ENCODE data around the gene ACP2.

DNA sequence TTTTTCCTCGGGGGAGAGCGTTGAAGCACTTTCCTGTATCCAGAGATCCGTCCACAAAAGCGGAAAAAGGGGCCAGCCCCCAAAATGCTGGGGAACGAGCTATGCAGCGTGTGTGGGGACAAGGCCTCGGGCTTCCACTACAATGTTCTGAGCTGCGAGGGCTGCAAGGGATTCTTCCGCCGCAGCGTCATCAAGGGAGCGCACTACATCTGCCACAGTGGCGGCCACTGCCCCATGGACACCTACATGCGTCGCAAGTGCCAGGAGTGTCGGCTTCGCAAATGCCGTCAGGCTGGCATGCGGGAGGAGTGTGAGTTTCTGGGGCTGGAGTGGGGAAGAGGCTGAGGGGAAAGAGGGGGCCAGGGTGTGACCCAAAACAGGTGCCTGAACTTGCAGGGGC lies 11.8 kb upstream of the ACP2 start:
- TF ChIP-seq MYC (IDR thresholded peaks at IDR 0.05; ENCODE audit: borderline replicate concordance, low read length), result no peak
- TF ChIP-seq, protein P1, sequence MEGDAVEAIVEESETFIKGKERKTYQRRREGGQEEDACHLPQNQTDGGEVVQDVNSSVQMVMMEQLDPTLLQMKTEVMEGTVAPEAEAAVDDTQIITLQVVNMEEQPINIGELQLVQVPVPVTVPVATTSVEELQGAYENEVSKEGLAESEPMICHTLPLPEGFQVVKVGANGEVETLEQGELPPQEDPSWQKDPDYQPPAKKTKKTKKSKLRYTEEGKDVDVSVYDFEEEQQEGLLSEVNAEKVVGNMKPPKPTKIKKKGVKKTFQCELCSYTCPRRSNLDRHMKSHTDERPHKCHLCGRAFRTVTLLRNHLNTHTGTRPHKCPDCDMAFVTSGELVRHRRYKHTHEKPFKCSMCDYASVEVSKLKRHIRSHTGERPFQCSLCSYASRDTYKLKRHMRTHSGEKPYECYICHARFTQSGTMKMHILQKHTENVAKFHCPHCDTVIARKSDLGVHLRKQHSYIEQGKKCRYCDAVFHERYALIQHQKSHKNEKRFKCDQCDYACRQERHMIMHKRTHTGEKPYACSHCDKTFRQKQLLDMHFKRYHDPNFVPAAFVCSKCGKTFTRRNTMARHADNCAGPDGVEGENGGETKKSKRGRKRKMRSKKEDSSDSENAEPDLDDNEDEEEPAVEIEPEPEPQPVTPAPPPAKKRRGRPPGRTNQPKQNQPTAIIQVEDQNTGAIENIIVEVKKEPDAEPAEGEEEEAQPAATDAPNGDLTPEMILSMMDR (IDR thresholded peaks at IDR 0.05), result no peak
- TF ChIP-seq EP300 (IDR thresholded peaks at IDR 0.05), result no peak
- TF ChIP-seq CEBPB (IDR thresholded peaks at IDR 0.05), result no peak
- TF ChIP-seq POLR2A (IDR thresholded peaks at IDR 0.05; ENCODE audit: low read length), result no peak
- no peak for TF ChIP-seq RCOR1 (IDR thresholded peaks at IDR 0.05; ENCODE audit: low read depth, low read length)
- no peak for TF ChIP-seq MAX (IDR thresholded peaks at IDR 0.05)
- TF ChIP-seq RFX5 (IDR thresholded peaks at IDR 0.05), result no peak
- TF ChIP-seq CHD2 (IDR thresholded peaks at IDR 0.05; ENCODE audit: low read length, partially characterized antibody), result no peak
- TF ChIP-seq RAD21 (conservative IDR thresholded peaks at IDR 0.05 in 1 of 2, IDR thresholded peaks at IDR 0.05 in 1 of 2), result no peak

Measured in A549 (cell line).